ENCODE results near the gene PARD3. TPM values are rescaled to one million over a fixed set of nuclear protein-coding genes. Genes with fewer than 3 reads are reported as not detected.
"Not testable (repeated sequence)": the region's sequence is repeated elsewhere in the genome, so short reads cannot be mapped to it uniquely, and the experiment has no call there.

PARD3 gene
- total RNA-seq, 1 donor from 2014 or later: 58.7 TPM

- peaks cover 66% of the 10 kb centered on the region for H3K4me1 Mint-ChIP-seq
- no peaks in the 10 kb centered on the region for H3K9me3 Mint-ChIP-seq
These were observed 168.8 kb downstream of the PARD3 start for GRCh38 chr10:34646331-34646730.

DNA sequence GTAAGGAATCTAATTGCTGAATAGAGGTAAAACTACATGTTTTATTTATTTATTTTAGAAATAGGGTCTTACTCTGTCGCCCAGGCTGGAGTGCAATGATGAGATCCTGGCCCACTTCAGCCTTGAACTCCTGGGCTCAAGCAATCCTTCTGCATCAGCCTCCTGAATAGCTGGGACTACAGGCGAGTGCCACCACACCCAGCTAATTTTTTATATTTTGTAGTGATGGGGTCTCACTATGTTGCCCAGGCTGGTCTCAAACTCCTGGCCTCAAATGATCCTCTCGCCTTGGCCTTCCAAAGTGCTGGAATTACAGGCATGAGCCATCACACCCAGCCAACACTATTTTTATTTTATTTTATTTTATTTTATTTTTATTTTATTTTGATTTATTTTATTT lies 170.3 kb downstream of the PARD3 start:
- H3K9me3 Mint-ChIP-seq; DNase-seq (ENCODE audit: low spot score); H3K4me1 ChIP-seq; H3K36me3 ChIP-seq; H3K4me3 Mint-ChIP-seq; H3F3A ChIP-seq (ENCODE audit: low read depth); H3K4me3 ChIP-seq; H3K9ac ChIP-seq; H3K36me3 Mint-ChIP-seq; H3K27ac ChIP-seq; H3K27ac Mint-ChIP-seq; H3K27me3 ChIP-seq; H3K27me3 Mint-ChIP-seq (ENCODE audit: insufficient read depth, low read depth); H2AFZ ChIP-seq (replicated peaks); H3K4me2 ChIP-seq; H3K9me3 ChIP-seq (ENCODE audit: low read depth): not testable (repeated sequence)
- H3K4me1 Mint-ChIP-seq: peaks cover 61% of the 10 kb centered on the region
- peaks cover 52% of the 10 kb centered on the region for H3K79me2 ChIP-seq (ENCODE audit: low read depth)
- peaks cover 11% of the 10 kb centered on the region for H4K20me1 ChIP-seq (ENCODE audit: low read depth)

More at GRCh38 chr10:34646331-34646730, 168.8 kb downstream of the PARD3 start:
- Histone ChIP-seq H3K9ac (no peak overlapping the region), H3K36me3 (no peaks in the 10 kb centered on the region), H3F3A (ENCODE audit: low read depth) (no peaks in the 10 kb centered on the region), H2AFZ (replicated peaks) (no peak overlapping the region), H3K27me3 (no peaks in the 10 kb centered on the region), H3K27ac (no peak overlapping the region), H3K4me1 (peaks cover 13% of the 10 kb centered on the region), H4K20me1 (ENCODE audit: low read depth) (peaks cover 12% of the 10 kb centered on the region), H3K4me3 (no peak overlapping the region), H3K4me2 (no peak overlapping the region), H3K79me2 (ENCODE audit: low read depth) (peaks cover 65% of the 10 kb centered on the region), H3K9me3 (ENCODE audit: low read depth) (no peaks in the 10 kb centered on the region)
- TF ChIP-seq EZH2phosphoT487 (IDR thresholded peaks at IDR 0.05) (no peak), EZH2 (IDR thresholded peaks at IDR 0.05) (no peak)
- TF ChIP-seq, protein P1, sequence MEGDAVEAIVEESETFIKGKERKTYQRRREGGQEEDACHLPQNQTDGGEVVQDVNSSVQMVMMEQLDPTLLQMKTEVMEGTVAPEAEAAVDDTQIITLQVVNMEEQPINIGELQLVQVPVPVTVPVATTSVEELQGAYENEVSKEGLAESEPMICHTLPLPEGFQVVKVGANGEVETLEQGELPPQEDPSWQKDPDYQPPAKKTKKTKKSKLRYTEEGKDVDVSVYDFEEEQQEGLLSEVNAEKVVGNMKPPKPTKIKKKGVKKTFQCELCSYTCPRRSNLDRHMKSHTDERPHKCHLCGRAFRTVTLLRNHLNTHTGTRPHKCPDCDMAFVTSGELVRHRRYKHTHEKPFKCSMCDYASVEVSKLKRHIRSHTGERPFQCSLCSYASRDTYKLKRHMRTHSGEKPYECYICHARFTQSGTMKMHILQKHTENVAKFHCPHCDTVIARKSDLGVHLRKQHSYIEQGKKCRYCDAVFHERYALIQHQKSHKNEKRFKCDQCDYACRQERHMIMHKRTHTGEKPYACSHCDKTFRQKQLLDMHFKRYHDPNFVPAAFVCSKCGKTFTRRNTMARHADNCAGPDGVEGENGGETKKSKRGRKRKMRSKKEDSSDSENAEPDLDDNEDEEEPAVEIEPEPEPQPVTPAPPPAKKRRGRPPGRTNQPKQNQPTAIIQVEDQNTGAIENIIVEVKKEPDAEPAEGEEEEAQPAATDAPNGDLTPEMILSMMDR (IDR thresholded peaks at IDR 0.05): no peak
- no peaks in the 10 kb centered on the region for H3K36me3 Mint-ChIP-seq
- no peak overlapping the region for H3K4me3 Mint-ChIP-seq
- no peak overlapping the region for H3K27ac Mint-ChIP-seq
- DNase-seq (ENCODE audit: low spot score): no peak
- no peaks in the 10 kb centered on the region for H3K27me3 Mint-ChIP-seq (ENCODE audit: insufficient read depth, low read depth)

GRCh38 chr10:34644224-34644623 lies 170.9 kb downstream of the PARD3 start:
- Mint-ChIP-seq H3K4me1 (peaks cover 64% of the 10 kb centered on the region), H3K36me3 (no peaks in the 10 kb centered on the region), H3K4me3 (no peak overlapping the region), H3K27ac (peak overlapping the region; percentile 62), H3K9me3 (no peaks in the 10 kb centered on the region), H3K27me3 (ENCODE audit: insufficient read depth, low read depth) (peaks cover 2% of the 10 kb centered on the region)
- Histone ChIP-seq H3K4me3 (no peak overlapping the region), H3K79me2 (ENCODE audit: low read depth) (peaks cover 49% of the 10 kb centered on the region), H3K9ac (no peak overlapping the region), H2AFZ (replicated peaks) (no peak overlapping the region), H3K9me3 (ENCODE audit: low read depth) (no peaks in the 10 kb centered on the region), H4K20me1 (ENCODE audit: low read depth) (peaks cover 11% of the 10 kb centered on the region), H3K27me3 (no peaks in the 10 kb centered on the region), H3K27ac (no peak overlapping the region), H3K4me1 (peaks cover 10% of the 10 kb centered on the region), H3K4me2 (no peak overlapping the region), H3K36me3 (no peaks in the 10 kb centered on the region), H3F3A (ENCODE audit: low read depth) (no peaks in the 10 kb centered on the region)
- no peak for DNase-seq (ENCODE audit: low spot score)
- no peak for TF ChIP-seq EZH2 (IDR thresholded peaks at IDR 0.05)
- TF ChIP-seq, protein P1 (IDR thresholded peaks at IDR 0.05): no peak
- no peak for TF ChIP-seq EZH2phosphoT487 (IDR thresholded peaks at IDR 0.05)

- Mint-ChIP-seq H3K27ac (no peak overlapping the region), H3K36me3 (no peaks in the 10 kb centered on the region), H3K9me3 (no peaks in the 10 kb centered on the region), H3K4me3 (no peak overlapping the region), H3K27me3 (ENCODE audit: insufficient read depth, low read depth) (peaks cover 2% of the 10 kb centered on the region), H3K4me1 (peaks cover 62% of the 10 kb centered on the region)
- Histone ChIP-seq H4K20me1 (ENCODE audit: low read depth) (peaks cover 11% of the 10 kb centered on the region), H3K9ac (no peak overlapping the region), H3K79me2 (ENCODE audit: low read depth) (peaks cover 43% of the 10 kb centered on the region), H3K36me3 (no peaks in the 10 kb centered on the region), H3K4me3 (no peak overlapping the region), H3K4me2 (no peak overlapping the region), H3K4me1 (peaks cover 5% of the 10 kb centered on the region), H3K9me3 (ENCODE audit: low read depth) (no peaks in the 10 kb centered on the region), H3K27ac (no peak overlapping the region), H2AFZ (replicated peaks) (no peak overlapping the region), H3K27me3 (no peaks in the 10 kb centered on the region), H3F3A (ENCODE audit: low read depth) (no peaks in the 10 kb centered on the region)
- TF ChIP-seq, protein P1 (IDR thresholded peaks at IDR 0.05): no peak
- TF ChIP-seq EZH2 (IDR thresholded peaks at IDR 0.05): no peak
- no peak for TF ChIP-seq EZH2phosphoT487 (IDR thresholded peaks at IDR 0.05)
- no peak for DNase-seq (ENCODE audit: low spot score)
These were observed 171.5 kb downstream of the PARD3 start for GRCh38 chr10:34643620-34644019.

Measured in neural progenitor cell (in vitro differentiated cells).